ENCODE data around the gene ZNF773.
"Not testable (repeated sequence)": the region's sequence is repeated elsewhere in the genome, so short reads cannot be mapped to it uniquely, and the experiment has no call there.

The ZNF773 gene

DNA sequence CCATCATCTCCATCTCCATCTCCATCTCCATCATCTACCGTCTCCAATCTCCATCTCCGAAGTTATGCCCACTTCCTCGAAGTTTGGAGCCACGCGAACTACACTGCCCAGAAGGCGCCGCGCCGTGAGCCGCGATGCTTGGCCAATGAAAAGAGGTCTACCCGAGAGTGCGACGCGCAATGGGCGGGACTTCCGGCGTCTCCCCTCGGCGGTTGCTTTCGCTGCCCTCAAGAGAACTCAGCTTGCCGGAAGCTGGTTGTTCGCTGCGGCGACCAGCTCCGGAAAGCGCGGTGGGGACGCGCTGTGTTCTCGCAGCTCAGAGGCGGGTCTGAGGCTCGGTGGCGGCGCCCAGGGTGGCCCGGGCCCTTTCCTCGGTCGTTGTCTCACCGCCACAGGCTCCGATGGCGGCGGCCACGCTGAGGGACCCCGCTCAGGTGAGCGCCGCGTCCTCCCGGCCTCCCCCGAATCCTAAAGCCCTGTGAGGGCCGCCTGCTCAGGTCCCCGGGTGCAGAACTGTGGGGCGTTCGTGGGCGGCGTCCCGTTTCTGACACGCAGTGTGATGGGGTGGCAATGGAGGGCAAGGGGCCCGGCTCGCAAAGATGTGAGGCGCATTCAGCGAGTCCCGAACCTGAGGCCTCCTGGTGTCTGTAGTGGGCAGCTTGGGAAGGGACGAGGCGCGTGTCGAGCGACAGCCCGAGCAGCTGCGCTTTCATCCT is at the start of gene ZNF773:
TSS of gene ZNF773 (plus strand) at position 259 of the 716 bp plus-strand sequence. CDS start at position 402, 143 bp downstream.
- not testable (repeated sequence) for H3K4me1 ChIP-seq (ENCODE audit: control insufficient read depth, insufficient read depth, low read length); H3K9me3 ChIP-seq (ENCODE audit: control insufficient read depth, insufficient read depth, low read length); H3K27me3 ChIP-seq (ENCODE audit: control insufficient read depth, insufficient read depth, low read length); H3K36me3 ChIP-seq (ENCODE audit: control insufficient read depth, insufficient read depth, low read length)
- Histone ChIP-seq H3K9ac (ENCODE audit: low read depth, low read length) (peak within 1 kb of the TSS; percentile 73), H3K4me3 (ENCODE audit: low read depth, low read length) (peak within 1 kb of the TSS; percentile 74)

DNA sequence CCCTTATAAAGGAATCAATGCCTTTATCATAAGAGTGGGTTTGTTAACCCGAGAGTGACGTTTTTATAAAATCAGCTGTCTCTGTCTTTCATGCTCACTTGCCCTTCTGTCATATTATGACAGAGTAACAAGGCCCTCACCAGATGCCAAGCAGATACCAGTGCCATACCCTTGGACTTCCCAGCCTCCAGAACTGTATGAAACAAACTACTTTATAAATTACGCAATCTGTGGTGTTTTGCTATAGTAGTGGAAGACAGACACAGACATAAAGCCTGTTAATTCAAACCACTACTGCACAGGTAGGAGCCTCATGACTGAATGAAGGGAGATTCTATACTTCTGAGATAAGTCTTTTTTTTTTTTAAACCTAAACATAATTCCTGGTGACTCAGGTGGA is 47.4 kb upstream of the ZNF773 start:
- Histone ChIP-seq H3K9ac (ENCODE audit: low read depth, low read length) (no peak overlapping the region), H3K4me3 (ENCODE audit: low read depth, low read length) (no peak overlapping the region), H3K9me3 (ENCODE audit: control insufficient read depth, insufficient read depth, low read length) (no peaks in the 10 kb centered on the region), H3K36me3 (ENCODE audit: control insufficient read depth, insufficient read depth, low read length) (no peaks in the 10 kb centered on the region), H3K27me3 (ENCODE audit: control insufficient read depth, insufficient read depth, low read length) (no peaks in the 10 kb centered on the region), H3K4me1 (ENCODE audit: control insufficient read depth, insufficient read depth, low read length) (no peaks in the 10 kb centered on the region)

DNA sequence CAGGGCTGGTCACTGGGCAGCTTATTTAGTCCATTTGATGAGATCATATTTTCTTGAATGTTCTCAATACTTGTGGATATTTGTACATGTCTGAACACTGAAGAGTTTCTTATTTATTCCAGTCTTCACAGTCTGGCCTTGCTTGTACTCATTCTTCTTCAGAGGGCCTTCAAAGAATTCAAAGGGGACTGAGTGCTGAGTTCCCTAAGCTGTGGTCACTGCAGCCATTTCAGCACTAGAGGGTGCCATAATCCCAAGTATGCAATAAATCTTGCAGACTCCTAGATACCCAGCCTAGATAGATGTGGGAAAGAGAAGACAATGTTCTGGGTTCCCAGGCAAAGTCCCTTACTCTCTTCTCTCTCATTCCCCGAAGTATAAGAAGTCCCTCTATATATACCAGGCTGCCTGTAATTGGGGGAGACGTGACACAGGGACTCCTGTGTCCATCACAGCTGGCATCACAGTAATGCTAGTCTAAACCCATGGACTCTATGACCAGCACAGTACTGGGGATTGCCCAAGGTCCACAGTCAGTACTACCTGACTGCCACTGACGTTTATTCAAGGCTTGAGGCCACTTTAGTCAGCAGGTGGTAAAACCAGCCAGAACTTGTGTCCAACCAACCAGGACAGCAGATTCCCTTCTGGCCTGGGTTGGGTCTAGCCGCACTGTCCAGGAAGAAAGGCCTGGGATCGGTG is 33.9 kb upstream of the ZNF773 start:
- Histone ChIP-seq H3K4me1 (ENCODE audit: control insufficient read depth, insufficient read depth, low read length) (no peaks in the 10 kb centered on the region), H3K9ac (ENCODE audit: low read depth, low read length) (no peak overlapping the region), H3K4me3 (ENCODE audit: low read depth, low read length) (no peak overlapping the region), H3K9me3 (ENCODE audit: control insufficient read depth, insufficient read depth, low read length) (no peaks in the 10 kb centered on the region), H3K36me3 (ENCODE audit: control insufficient read depth, insufficient read depth, low read length) (no peaks in the 10 kb centered on the region), H3K27me3 (ENCODE audit: control insufficient read depth, insufficient read depth, low read length) (no peaks in the 10 kb centered on the region)

DNA sequence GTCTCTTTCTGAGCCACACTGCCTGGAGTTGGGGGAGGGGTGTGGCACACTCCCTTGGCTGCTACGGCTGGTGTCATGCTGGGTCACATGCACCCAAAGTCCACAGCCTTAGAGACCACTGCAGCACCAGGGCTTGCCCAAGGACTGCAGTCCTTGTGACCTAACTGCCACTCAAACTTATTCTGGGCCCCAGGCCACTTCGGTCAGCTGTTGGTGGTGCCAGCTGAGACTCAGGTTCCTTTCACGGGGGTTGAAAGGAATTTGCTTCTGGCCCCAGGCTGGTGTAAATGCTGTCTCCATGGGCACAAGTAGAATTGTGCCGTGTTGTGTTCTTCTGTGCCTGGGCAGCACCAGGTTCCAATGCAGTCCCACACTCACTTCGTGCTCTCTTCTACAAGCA is 33.2 kb upstream of the ZNF773 start:
- H3K9ac ChIP-seq (ENCODE audit: low read depth, low read length): no peak overlapping the region
- H3K9me3 ChIP-seq (ENCODE audit: control insufficient read depth, insufficient read depth, low read length): no peaks in the 10 kb centered on the region
- no peaks in the 10 kb centered on the region for H3K27me3 ChIP-seq (ENCODE audit: control insufficient read depth, insufficient read depth, low read length)
- H3K36me3 ChIP-seq (ENCODE audit: control insufficient read depth, insufficient read depth, low read length): no peaks in the 10 kb centered on the region
- H3K4me3 ChIP-seq (ENCODE audit: low read depth, low read length): no peak overlapping the region
- H3K4me1 ChIP-seq (ENCODE audit: control insufficient read depth, insufficient read depth, low read length): no peaks in the 10 kb centered on the region

DNA sequence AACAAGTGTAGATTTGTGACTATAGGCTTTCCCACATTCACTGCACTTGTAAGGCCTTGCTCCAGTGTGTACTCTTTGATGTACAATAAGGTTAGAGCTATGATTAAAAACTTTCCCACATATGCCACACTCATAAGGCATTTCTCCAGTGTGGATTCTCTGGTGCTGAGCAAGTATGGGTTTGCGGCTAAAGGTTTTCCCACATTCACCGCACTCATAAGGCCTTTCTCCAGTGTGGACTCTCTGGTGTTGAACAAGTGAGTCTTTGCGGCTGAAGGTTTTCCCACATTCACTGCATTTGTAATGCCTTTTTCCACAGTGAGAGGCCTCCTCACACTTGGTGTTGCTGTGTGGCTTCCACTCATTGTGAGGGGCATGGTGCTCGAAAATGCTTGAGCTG is 26.1 kb upstream of the ZNF773 start:
- H3K9me3 ChIP-seq (ENCODE audit: control insufficient read depth, insufficient read depth, low read length): peaks cover 35% of the 10 kb centered on the region
- no peak overlapping the region for H3K9ac ChIP-seq (ENCODE audit: low read depth, low read length)
- no peaks in the 10 kb centered on the region for H3K27me3 ChIP-seq (ENCODE audit: control insufficient read depth, insufficient read depth, low read length)
- peaks cover 5% of the 10 kb centered on the region for H3K4me1 ChIP-seq (ENCODE audit: control insufficient read depth, insufficient read depth, low read length)
- H3K36me3 ChIP-seq (ENCODE audit: control insufficient read depth, insufficient read depth, low read length): peaks cover 30% of the 10 kb centered on the region
- H3K4me3 ChIP-seq (ENCODE audit: low read depth, low read length): no peak overlapping the region

DNA sequence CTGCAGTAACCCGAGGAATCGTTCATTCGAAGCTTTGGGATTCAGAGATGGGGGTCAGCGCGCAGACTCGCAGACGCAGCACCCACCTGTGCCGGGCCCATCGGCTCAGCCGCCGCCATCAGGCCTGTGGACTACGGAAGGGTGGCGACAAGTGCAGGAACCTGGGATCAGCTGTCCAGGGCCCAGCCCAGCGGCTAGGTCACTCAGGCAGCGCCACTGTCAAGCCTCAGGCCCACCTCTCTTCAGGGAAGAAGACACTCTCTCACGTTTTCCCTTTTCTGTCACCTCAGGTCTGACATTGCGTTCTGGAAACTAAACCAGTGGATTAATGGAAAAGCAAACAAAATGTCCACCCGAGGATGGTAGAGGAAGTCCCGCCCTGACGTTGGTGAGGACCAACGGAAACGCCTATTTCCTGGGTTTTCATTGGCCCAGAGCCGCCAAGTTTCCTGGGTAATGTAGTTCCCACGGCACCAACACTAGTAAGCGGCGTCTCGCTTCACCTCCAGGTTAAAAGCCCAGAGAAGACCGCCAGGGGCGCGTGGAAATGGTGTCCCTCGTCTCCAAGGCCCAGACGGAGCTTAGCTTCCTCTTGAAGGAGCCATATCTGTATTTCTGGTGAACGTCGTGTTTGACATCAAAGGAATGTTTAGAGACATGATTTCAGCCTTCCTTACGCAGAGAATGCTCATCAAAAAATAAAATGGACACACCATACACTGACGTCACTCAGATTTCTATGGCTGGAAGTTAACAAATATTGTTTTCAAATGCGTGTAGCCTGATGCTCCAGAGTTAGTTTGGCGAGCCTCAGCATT is 22.3 kb upstream of the ZNF773 start, which contains the start of gene ZNF772:
TSS of gene ZNF772 (minus strand) at position 376 of the 818 bp plus-strand sequence. CDS start at position 119, 257 bp downstream.
- Histone ChIP-seq H3K4me1 (ENCODE audit: control insufficient read depth, insufficient read depth, low read length) (peaks cover 5% of the 10 kb centered on the region), H3K27me3 (ENCODE audit: control insufficient read depth, insufficient read depth, low read length) (peaks cover 8% of the 10 kb centered on the region), H3K4me3 (ENCODE audit: low read depth, low read length) (peak within 1 kb of the TSS; percentile 88), H3K36me3 (ENCODE audit: control insufficient read depth, insufficient read depth, low read length) (peaks cover 30% of the 10 kb centered on the region), H3K9me3 (ENCODE audit: control insufficient read depth, insufficient read depth, low read length) (peaks cover 31% of the 10 kb centered on the region), H3K9ac (ENCODE audit: low read depth, low read length) (peak within 1 kb of the TSS; percentile 84)

DNA sequence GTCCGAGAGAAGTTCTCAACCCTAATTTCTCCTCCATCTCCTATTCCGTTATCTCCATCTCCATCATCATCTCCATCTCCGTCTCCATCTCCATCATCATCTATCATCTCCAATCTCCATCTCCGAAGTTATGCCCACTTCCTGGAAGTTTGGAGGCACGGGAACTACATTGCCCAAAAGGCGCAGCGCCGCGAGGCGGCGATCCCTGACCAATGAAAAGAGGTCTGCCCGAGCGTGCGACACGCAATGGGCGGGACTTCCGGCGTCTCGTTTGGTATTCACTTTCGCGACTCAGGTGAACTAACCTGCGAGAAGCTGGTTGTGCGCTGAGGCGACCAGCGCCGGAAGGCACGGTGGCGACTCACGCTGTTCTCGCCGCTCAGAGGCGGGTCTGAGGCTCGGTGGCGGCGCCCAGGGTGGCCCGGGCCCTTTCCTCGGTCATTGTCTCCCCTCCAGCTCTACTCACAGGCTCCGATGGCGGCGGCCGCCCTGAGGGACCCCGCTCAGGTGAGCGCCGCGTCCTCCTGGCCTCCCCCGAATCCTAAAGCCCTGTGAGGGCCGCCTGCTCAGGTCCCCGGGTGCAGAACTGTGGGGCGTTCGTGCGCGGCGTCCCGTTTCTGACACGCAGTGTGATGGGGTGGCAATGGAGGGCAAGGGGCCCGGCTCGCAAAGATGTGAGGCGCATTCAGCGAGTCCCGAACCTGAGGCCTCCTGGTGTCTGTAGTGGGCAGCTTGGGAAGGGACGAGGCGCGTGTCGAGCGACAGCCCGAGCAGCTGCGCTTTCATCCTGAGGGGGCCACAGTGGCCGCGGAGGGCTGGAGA is 12.1 kb upstream of the ZNF773 start, which contains the start of gene ZNF419:
TSS of gene ZNF419 (plus strand) at position 274 of the 822 bp plus-strand sequence. CDS start at position 475, 201 bp downstream.
- H3K9me3 ChIP-seq (ENCODE audit: control insufficient read depth, insufficient read depth, low read length); H3K4me1 ChIP-seq (ENCODE audit: control insufficient read depth, insufficient read depth, low read length); H3K36me3 ChIP-seq (ENCODE audit: control insufficient read depth, insufficient read depth, low read length); H3K27me3 ChIP-seq (ENCODE audit: control insufficient read depth, insufficient read depth, low read length): not testable (repeated sequence)
- Histone ChIP-seq H3K9ac (ENCODE audit: low read depth, low read length) (peak within 1 kb of the TSS; percentile 81), H3K4me3 (ENCODE audit: low read depth, low read length) (peak within 1 kb of the TSS; percentile 75)

DNA sequence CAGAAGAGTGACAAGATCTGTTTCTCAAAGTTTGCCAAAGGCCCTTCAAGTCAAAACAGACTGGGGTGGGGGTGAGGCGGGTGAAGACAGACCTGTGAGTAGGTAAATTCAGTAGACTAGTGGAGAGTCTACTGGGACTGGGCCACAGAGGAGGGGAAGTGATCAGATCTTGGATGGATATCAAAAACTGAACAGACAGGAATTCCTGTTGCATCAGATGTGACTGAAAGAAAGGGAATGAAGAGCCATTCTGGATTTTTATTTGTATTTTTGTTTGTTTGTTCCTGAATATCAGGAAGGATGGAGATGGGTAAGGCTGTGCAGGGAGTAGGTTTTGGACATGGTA is 11.5 kb upstream of the ZNF773 start:
- not testable (repeated sequence) for H3K4me1 ChIP-seq (ENCODE audit: control insufficient read depth, insufficient read depth, low read length); H3K36me3 ChIP-seq (ENCODE audit: control insufficient read depth, insufficient read depth, low read length); H3K27me3 ChIP-seq (ENCODE audit: control insufficient read depth, insufficient read depth, low read length); H3K9ac ChIP-seq (ENCODE audit: low read depth, low read length); H3K9me3 ChIP-seq (ENCODE audit: control insufficient read depth, insufficient read depth, low read length)
- H3K4me3 ChIP-seq (ENCODE audit: low read depth, low read length): peak overlapping the region; percentile 49

DNA sequence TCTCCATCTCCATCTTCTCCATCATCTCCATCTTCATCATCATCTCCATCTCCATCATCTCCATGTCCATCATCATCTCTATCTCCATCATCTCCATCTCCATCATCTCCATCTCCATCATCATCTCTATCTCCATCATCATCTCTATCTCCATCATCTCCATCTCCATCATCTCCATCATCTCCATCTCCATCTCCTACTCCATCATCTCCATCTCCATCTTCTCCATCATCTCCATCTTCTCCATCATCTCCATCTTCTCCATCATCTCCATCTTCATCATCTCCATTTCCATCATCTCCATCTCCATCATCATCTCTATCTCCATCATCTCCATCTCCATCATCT is 432 bp upstream of the ZNF773 start:
- H3K9ac ChIP-seq (ENCODE audit: low read depth, low read length): not testable (repeated sequence)

DNA sequence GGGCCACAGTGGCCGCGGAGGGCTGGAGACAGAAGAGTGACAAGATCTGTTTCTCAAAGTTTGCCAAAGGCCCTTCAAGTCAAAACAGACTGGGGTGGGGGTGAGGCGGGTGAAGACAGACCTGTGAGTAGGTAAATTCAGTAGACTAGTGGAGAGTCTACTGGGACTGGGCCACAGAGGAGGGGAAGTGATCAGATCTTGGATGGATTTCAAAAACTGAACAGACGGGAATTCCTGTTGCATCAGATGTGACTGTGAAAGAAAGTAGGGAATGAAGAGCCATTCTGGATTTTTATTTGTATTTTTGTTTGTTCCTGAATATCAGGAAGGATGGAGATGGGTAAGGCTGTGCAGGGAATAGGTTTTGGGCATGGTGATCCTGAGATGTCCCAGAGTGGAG is 662 bp downstream of the ZNF773 start:
- peak overlapping the region; percentile 53 for H3K4me3 ChIP-seq (ENCODE audit: low read depth, low read length)
- not testable (repeated sequence) for H3K27me3 ChIP-seq (ENCODE audit: control insufficient read depth, insufficient read depth, low read length); H3K9me3 ChIP-seq (ENCODE audit: control insufficient read depth, insufficient read depth, low read length); H3K9ac ChIP-seq (ENCODE audit: low read depth, low read length); H3K36me3 ChIP-seq (ENCODE audit: control insufficient read depth, insufficient read depth, low read length); H3K4me1 ChIP-seq (ENCODE audit: control insufficient read depth, insufficient read depth, low read length)

More for the DNA sequence above, 432 bp upstream of the ZNF773 start:
- not testable (repeated sequence) for H3K4me1 ChIP-seq (ENCODE audit: control insufficient read depth, insufficient read depth, low read length); H3K36me3 ChIP-seq (ENCODE audit: control insufficient read depth, insufficient read depth, low read length); H3K9me3 ChIP-seq (ENCODE audit: control insufficient read depth, insufficient read depth, low read length); H3K27me3 ChIP-seq (ENCODE audit: control insufficient read depth, insufficient read depth, low read length)
- peak overlapping the region; percentile 74 for H3K4me3 ChIP-seq (ENCODE audit: low read depth, low read length)

DNA sequence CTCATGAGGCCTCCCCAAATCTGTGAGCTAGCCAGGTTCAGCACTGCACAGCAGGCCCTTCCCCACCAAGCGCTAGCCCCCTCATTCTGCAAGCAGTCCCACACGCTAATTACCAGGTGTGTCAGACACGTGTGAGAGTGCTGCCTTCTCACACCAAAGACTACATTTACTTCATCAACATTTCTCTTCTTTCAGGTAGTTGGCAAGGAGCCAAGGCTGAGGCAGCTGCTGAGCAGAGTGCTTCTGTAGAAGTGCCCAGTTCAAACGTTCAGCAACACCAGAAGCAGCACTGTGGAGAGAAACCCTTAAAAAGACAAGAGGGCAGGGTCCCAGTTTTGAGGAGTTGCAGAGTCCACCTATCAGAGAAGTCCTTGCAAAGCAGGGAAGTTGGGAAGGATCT is 6.4 kb downstream of the ZNF773 start:
- H3K9me3 ChIP-seq (ENCODE audit: control insufficient read depth, insufficient read depth, low read length): no peaks in the 10 kb centered on the region
- H3K9ac ChIP-seq (ENCODE audit: low read depth, low read length): no peak overlapping the region
- H3K4me1 ChIP-seq (ENCODE audit: control insufficient read depth, insufficient read depth, low read length): no peaks in the 10 kb centered on the region
- H3K27me3 ChIP-seq (ENCODE audit: control insufficient read depth, insufficient read depth, low read length): no peaks in the 10 kb centered on the region
- no peak overlapping the region for H3K4me3 ChIP-seq (ENCODE audit: low read depth, low read length)
- peaks cover 21% of the 10 kb centered on the region for H3K36me3 ChIP-seq (ENCODE audit: control insufficient read depth, insufficient read depth, low read length)

All from iPS-15b (cell line).